Ascending aorta (tissue), 2 donors: ENCODE data around the gene AP1M2. TPM values are rescaled to one million over a fixed set of nuclear protein-coding genes. Genes with fewer than 3 reads are reported as not detected.
A peak's percentile ranks its signal among the peaks of the same experiment; 100 is the strongest.

Source experiments
- DNase-seq, 2 donors: peaks; one replicate each; pipeline ENCODE4 v3.0.0-alpha.2; 2019; ENCODE audit warnings: low spot score in 2 of 2
- H3K27ac ChIP-seq, 2 donors: fragments of 200-600 bp; sonication (generic); one replicate each; pipeline ENCODE4 v1.5.1; 2016 to 2017; ENCODE audit warnings: mild to moderate bottlenecking in 1 of 2
- H3K27me3 ChIP-seq: fragments of 200-600 bp; sonication (generic); one replicate; pipeline ENCODE4 v1.5.1; 2017
- H3K36me3 ChIP-seq, 2 donors: fragments of 200-600 bp; sonication (generic); one replicate each; pipeline ENCODE4 v1.5.1; 2016
- H3K4me1 ChIP-seq, 2 donors: fragments of 200-600 bp; sonication (generic); one replicate each; pipeline ENCODE4 v1.5.1; 2016 to 2017; ENCODE audit warnings: mild to moderate bottlenecking in 1 of 2
- H3K4me3 ChIP-seq, 2 donors: fragments of 200-600 bp; sonication (generic); one replicate each; pipeline ENCODE4 v1.5.1; 2016 to 2017; ENCODE audit warnings: mild to moderate bottlenecking in 1 of 2
- H3K9me3 ChIP-seq, 2 donors: fragments of 200-600 bp; sonication (generic); one replicate each; pipeline ENCODE4 v1.5.1; 2016
- CTCF ChIP-seq, 3 experiments: fragments of 200-600 bp in 2 of 3; fragments of 450-650 bp in 1 of 3; sonication (generic) in 2 of 3; IDR thresholded peaks; one replicate each; pipeline ENCODE4 v1.5.1; 2016 to 2019; ENCODE audit warnings: antibody characterized with exemption in 3 of 3, mild to moderate bottlenecking in 1 of 3, moderate library complexity in 1 of 3
- intact Hi-C: fragments of 100-400 bp; cut with DNase I; formaldehyde crosslinking; loops from one replicate; pipeline ENCODE4 v1.15.1; 2023
- total RNA-seq: library from RNA; depleted of rRNA; stranded (reverse); fragments of >200 nt; gene quantifications from one replicate; pipeline ENCODE4 v1.1.0, GENCODE V29; 2016

The AP1M2 gene
- total RNA-seq, 1 donor from 2014 or later: not detected

- Histone ChIP-seq H3K27ac (no peak overlapping the region), H3K4me3 (no peak overlapping the region), H3K9me3 (no peaks in the 10 kb centered on the region), H3K36me3 (no peaks in the 10 kb centered on the region), H3K4me1 (peaks cover 0 to 3% of the 10 kb centered on the region in 2 donors), H3K27me3 (no peaks in the 10 kb centered on the region)
- intact Hi-C loops: loop anchor here (5.0 kb wide), 1 partner anchor 44 kb away; the partner anchor contains the start of gene SLC44A2
- DNase-seq: no peak
- no peak for TF ChIP-seq CTCF (IDR thresholded peaks at IDR 0.05)
Observed at GRCh38 chr19:10583036-10583776, 3.9 kb downstream of the AP1M2 start.

DNA sequence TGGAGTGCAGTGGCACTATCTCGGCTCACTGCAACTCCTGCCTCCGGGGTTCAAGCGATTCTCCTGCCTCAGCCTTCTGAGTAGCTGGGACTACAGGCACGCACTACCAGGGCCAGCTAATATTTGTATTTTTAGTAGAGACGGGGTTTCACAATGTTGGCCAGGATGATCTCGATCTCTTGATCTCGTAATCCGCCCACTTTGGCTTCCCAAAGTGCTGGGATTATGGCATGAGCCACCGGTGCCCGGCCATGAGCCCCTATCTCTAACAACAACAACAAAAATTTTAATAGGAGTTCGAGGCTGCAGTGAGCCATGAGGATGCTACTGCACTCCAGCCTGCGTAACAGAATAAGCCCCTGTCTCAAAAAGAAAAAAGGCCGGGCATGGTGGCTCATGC, 5.0 kb downstream of the AP1M2 start:
- no peak for TF ChIP-seq CTCF (IDR thresholded peaks at IDR 0.05)
- no peaks in the 10 kb centered on the region for H3K9me3 ChIP-seq
- peaks cover 0 to 3% of the 10 kb centered on the region in 2 donors for H3K4me1 ChIP-seq
- no peak overlapping the region for H3K4me3 ChIP-seq
- no peak overlapping the region for H3K27ac ChIP-seq
- intact Hi-C loops: loop anchor here (5.0 kb wide), 1 partner anchor 45 kb away; the partner anchor contains the start of gene SLC44A2
- no peaks in the 10 kb centered on the region for H3K36me3 ChIP-seq
- no peak for DNase-seq
- no peaks in the 10 kb centered on the region for H3K27me3 ChIP-seq

- peak; percentile 60 to 95 for DNase-seq
- H3K9me3 ChIP-seq: no peaks in the 10 kb centered on the region
- intact Hi-C loops: loop anchor here (1.0 to 5.0 kb wide), 3 partner anchors 46 to 118 kb away; partner anchors contain the start of gene SLC44A2
- H3K27ac ChIP-seq: no peak overlapping the region
- H3K4me1 ChIP-seq: peaks cover 0 to 3% of the 10 kb centered on the region in 2 donors
- H3K4me3 ChIP-seq: no peak overlapping the region
- TF ChIP-seq CTCF (IDR thresholded peaks at IDR 0.05): peak; percentile 98 to 99 (median 99)
- no peaks in the 10 kb centered on the region for H3K27me3 ChIP-seq
- no peaks in the 10 kb centered on the region for H3K36me3 ChIP-seq
Observed at GRCh38 chr19:10580979-10581631, 6.0 kb downstream of the AP1M2 start.

- Histone ChIP-seq H3K27me3 (no peaks in the 10 kb centered on the region), H3K36me3 (no peaks in the 10 kb centered on the region), H3K27ac (no peak overlapping the region), H3K9me3 (no peaks in the 10 kb centered on the region), H3K4me3 (no peak overlapping the region), H3K4me1 (peaks cover 0 to 3% of the 10 kb centered on the region in 2 donors)
- TF ChIP-seq CTCF (IDR thresholded peaks at IDR 0.05): no peak
- no peak for DNase-seq
- intact Hi-C loops: no loop called here
Observed at GRCh38 chr19:10577951-10578350, 9.2 kb downstream of the AP1M2 start.

DNA sequence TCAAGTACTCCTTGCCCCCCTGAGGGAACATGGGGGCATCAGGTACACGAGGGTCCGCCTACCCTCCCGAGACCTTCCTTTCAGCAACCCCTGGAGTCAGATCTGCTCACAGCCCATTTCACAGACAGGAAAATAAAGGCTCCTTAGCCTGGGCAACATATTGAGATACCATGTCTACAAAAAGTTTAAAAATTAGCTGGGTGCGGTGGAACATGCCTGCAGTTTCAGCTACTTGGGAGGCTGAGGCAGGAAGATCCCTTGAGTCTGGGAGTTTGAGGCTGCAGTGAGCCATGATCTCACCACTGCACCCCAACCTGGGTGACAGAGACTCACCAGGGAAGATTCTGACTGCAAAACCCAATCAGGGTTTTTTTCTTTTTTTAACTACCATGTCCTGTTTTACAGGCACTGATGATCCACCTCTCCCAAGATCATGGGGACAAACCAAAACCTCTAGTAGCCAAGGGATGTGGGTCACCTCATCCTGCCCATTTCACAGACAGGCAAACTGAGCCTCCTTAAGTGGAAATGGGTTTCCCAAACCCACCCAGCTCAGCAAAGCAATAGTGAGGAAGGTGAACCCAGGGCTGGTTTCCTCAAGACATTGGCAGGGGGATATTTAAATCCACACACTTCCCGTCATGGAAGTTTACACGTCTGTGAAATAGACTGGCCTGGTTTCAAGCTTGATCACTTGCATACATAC, 11.9 kb downstream of the AP1M2 start:
- H3K9me3 ChIP-seq: no peaks in the 10 kb centered on the region
- no peak for DNase-seq
- H3K27ac ChIP-seq: no peak overlapping the region
- H3K36me3 ChIP-seq: no peaks in the 10 kb centered on the region
- no peak for TF ChIP-seq CTCF (IDR thresholded peaks at IDR 0.05)
- no peak overlapping the region for H3K4me3 ChIP-seq
- intact Hi-C loops: no loop called here
- peaks cover 0 to 4% of the 10 kb centered on the region in 2 donors for H3K4me1 ChIP-seq
- no peaks in the 10 kb centered on the region for H3K27me3 ChIP-seq
